Neural crest cell (in vitro differentiated cells): ENCODE measurements around the gene NFIC. TPM values are rescaled to one million over a fixed set of nuclear protein-coding genes. Genes with fewer than 3 reads are reported as not detected.

Experiments used
- DNase-seq: peaks from one replicate; pipeline ENCODE4 v3.0.0; 2021; ENCODE audit warnings: low read depth, mixed read lengths, low spot score
- H3K27ac Mint-ChIP-seq: one replicate; pipeline ENCODE4 v1.8.0; 2021; ENCODE audit warnings: mild to moderate bottlenecking, mixed read lengths; ENCODE audit not compliant: unreplicated experiment
- H3K27me3 Mint-ChIP-seq: 2 replicates; pipeline ENCODE4 v1.8.0; 2021; ENCODE audit warnings: low read depth, mild to moderate bottlenecking, mixed read lengths
- H3K36me3 Mint-ChIP-seq: 2 replicates; pipeline ENCODE4 v1.8.0; 2021; ENCODE audit warnings: low read depth, mild to moderate bottlenecking, mixed read lengths
- H3K4me1 Mint-ChIP-seq: 2 replicates; pipeline ENCODE4 v1.8.0; 2021; ENCODE audit warnings: mixed read lengths
- H3K4me3 Mint-ChIP-seq: one replicate; pipeline ENCODE4 v1.8.0; 2021; ENCODE audit warnings: mild to moderate bottlenecking, mixed read lengths
- H3K9me3 Mint-ChIP-seq: 2 replicates; pipeline ENCODE4 v1.8.0; 2021; ENCODE audit warnings: mixed read lengths
- CTCF ChIP-seq: fragments of 200-600 bp; sonication (generic); conservative IDR thresholded peaks from 2 replicates; pipeline ENCODE4 v1.5.0; 2021; ENCODE audit warnings: antibody characterized with exemption, mild to moderate bottlenecking
- total RNA-seq: library from RNA; stranded (reverse); gene quantifications from 2 replicates; pipeline ENCODE4 v1.2.1, GENCODE V29; 2021

The NFIC gene
- total RNA-seq, 1 donor from 2014 or later = 4.1 TPM

- peaks cover 66% of the 10 kb centered on the region for H3K27me3 Mint-ChIP-seq
- no peak for DNase-seq
- no peak overlapping the region for H3K4me3 Mint-ChIP-seq
These were observed 92.1 kb downstream of the NFIC start for GRCh38 chr19:3458229-3459088.

GRCh38 chr19:3459089-3459881, 92.9 kb downstream of the NFIC start:
- Mint-ChIP-seq H3K4me1 (peaks cover 19% of the 10 kb centered on the region), H3K9me3 (no peaks in the 10 kb centered on the region), H3K36me3 (no peaks in the 10 kb centered on the region), H3K4me3 (peak overlapping the region; percentile 41), H3K27me3 (peaks cover 66% of the 10 kb centered on the region), H3K27ac (no peak overlapping the region)
- DNase-seq = no peak
- TF ChIP-seq CTCF = no peak

More at GRCh38 chr19:3458229-3459088, 92.1 kb downstream of the NFIC start:
- Mint-ChIP-seq H3K9me3 (no peaks in the 10 kb centered on the region), H3K27ac (no peak overlapping the region), H3K4me1 (peaks cover 19% of the 10 kb centered on the region), H3K36me3 (no peaks in the 10 kb centered on the region)
- TF ChIP-seq CTCF = no peak

- Mint-ChIP-seq H3K4me1 (peaks cover 19% of the 10 kb centered on the region), H3K9me3 (no peaks in the 10 kb centered on the region), H3K27me3 (peaks cover 72% of the 10 kb centered on the region), H3K36me3 (no peaks in the 10 kb centered on the region), H3K27ac (no peak overlapping the region), H3K4me3 (no peak overlapping the region)
- TF ChIP-seq CTCF = no peak
- DNase-seq = no peak
These were observed 93.7 kb downstream of the NFIC start for GRCh38 chr19:3459965-3460582.

- no peak for DNase-seq
- H3K27me3 Mint-ChIP-seq = peaks cover 83% of the 10 kb centered on the region
- no peak for TF ChIP-seq CTCF
- H3K9me3 Mint-ChIP-seq = peaks cover 2% of the 10 kb centered on the region
- no peak overlapping the region for H3K4me3 Mint-ChIP-seq
- H3K36me3 Mint-ChIP-seq = no peaks in the 10 kb centered on the region
- H3K4me1 Mint-ChIP-seq = peaks cover 14% of the 10 kb centered on the region
- H3K27ac Mint-ChIP-seq = no peak overlapping the region
These were observed 96.8 kb downstream of the NFIC start for GRCh38 chr19:3462991-3463713.
